Coronary artery (tissue), 2 donors: Measurements from ENCODE around the gene LPP.
A peak's percentile ranks its signal among the peaks of the same experiment; 100 is the strongest.

Experiments used
- DNase-seq: peaks from one replicate; pipeline ENCODE4 v3.0.0-alpha.2; 2017; ENCODE audit warnings: low spot score
- H3K27ac ChIP-seq, 2 donors: fragments of 200-600 bp; sonication (generic); one replicate each; pipeline ENCODE4 v1.5.1; 2016 to 2019
- H3K4me3 ChIP-seq: fragments of 200-600 bp; sonication (generic); 2 replicates; pipeline ENCODE4 v1.5.1; 2016; ENCODE audit warnings: mild to moderate bottlenecking, moderate library complexity
- CTCF ChIP-seq: fragments of 200-600 bp; sonication (generic); IDR thresholded peaks from one replicate; pipeline ENCODE4 v1.5.1; 2019; ENCODE audit warnings: antibody characterized with exemption

The LPP gene

GRCh38 chr3:188176476-188176875, 22.5 kb downstream of the LPP start:
- DNase-seq = no peak
- no peak for TF ChIP-seq CTCF
- Histone ChIP-seq H3K4me3 (no peak overlapping the region), H3K27ac (peak overlapping the region; percentile 73 to 87)

- TF ChIP-seq CTCF = no peak
- Histone ChIP-seq H3K27ac (peak overlapping the region; percentile 73 to 87), H3K4me3 (no peak overlapping the region)
- DNase-seq = no peak
These were observed 22.9 kb downstream of the LPP start for GRCh38 chr3:188176884-188177283.

- Histone ChIP-seq H3K4me3 (no peak overlapping the region), H3K27ac (peak overlapping the region; percentile 73 to 87)
- DNase-seq = no peak
- no peak for TF ChIP-seq CTCF
These were observed 23.8 kb downstream of the LPP start for GRCh38 chr3:188177721-188178120.

DNA sequence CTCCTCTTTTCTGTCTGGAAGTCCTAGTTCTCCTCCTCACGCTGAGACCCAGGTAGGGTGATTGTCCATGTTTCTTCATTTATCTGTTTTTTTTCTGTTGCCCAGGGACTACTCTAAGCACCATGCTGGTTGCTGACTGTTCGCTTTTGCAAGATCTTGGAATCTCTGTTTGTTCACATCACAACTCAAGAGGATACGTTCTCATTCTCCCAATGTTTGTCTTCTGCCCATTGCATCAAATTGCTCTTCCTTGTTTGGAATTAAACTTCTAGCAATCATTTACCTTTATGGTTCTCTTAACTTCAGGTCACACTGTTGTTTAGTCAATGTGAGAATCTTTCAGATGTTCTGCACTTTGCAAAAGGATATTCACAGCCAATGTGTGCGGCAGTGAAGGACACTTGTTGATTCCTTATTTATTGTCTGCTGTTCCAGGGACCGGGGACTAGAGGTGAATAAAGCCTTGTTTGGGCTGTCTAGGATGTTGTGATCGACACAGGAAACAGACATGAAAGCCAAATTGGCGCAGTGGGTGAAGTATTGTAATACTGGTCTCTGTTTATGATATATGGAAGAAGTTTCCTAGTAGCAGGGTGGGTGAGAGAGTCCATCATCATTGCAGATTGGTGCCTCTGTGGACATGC, 24.5 kb downstream of the LPP start:
- TF ChIP-seq CTCF = no peak
- DNase-seq = no peak
- Histone ChIP-seq H3K4me3 (no peak overlapping the region), H3K27ac (peak overlapping the region; percentile 73 to 87)

GRCh38 chr3:188179006-188179966, 25.3 kb downstream of the LPP start:
- no peak for TF ChIP-seq CTCF
- no peak for DNase-seq
- H3K27ac ChIP-seq = peak overlapping the region; percentile 73 to 87
- no peak overlapping the region for H3K4me3 ChIP-seq

GRCh38 chr3:188180114-188180513, 26.2 kb downstream of the LPP start:
- no peak for TF ChIP-seq CTCF
- Histone ChIP-seq H3K4me3 (no peak overlapping the region), H3K27ac (peak overlapping the region; percentile 73 to 87)
- no peak for DNase-seq
